ENCODE results near the gene PTPDC1. TPM values are rescaled to one million over a fixed set of nuclear protein-coding genes. Genes with fewer than 3 reads are reported as not detected.
"Not testable (repeated sequence)": the region's sequence is repeated elsewhere in the genome, so short reads cannot be mapped to it uniquely, and the experiment has no call there.

PTPDC1 gene
- total RNA-seq, 1 donor from 2014 or later: 8.4 TPM

- Mint-ChIP-seq H3K27me3 (no peaks in the 10 kb centered on the region), H3K9me3 (peaks cover 5% of the 10 kb centered on the region), H3K4me3 (no peak overlapping the region), H3K27ac (no peak overlapping the region), H3K4me1 (no peaks in the 10 kb centered on the region), H3K36me3 (ENCODE audit: low read depth) (peaks cover 2% of the 10 kb centered on the region)
- TF ChIP-seq, protein P1, sequence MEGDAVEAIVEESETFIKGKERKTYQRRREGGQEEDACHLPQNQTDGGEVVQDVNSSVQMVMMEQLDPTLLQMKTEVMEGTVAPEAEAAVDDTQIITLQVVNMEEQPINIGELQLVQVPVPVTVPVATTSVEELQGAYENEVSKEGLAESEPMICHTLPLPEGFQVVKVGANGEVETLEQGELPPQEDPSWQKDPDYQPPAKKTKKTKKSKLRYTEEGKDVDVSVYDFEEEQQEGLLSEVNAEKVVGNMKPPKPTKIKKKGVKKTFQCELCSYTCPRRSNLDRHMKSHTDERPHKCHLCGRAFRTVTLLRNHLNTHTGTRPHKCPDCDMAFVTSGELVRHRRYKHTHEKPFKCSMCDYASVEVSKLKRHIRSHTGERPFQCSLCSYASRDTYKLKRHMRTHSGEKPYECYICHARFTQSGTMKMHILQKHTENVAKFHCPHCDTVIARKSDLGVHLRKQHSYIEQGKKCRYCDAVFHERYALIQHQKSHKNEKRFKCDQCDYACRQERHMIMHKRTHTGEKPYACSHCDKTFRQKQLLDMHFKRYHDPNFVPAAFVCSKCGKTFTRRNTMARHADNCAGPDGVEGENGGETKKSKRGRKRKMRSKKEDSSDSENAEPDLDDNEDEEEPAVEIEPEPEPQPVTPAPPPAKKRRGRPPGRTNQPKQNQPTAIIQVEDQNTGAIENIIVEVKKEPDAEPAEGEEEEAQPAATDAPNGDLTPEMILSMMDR (IDR thresholded peaks at IDR 0.05): no peak
- intact Hi-C loops (cut with micrococcal nuclease): no loop called here
- no peak for DNase-seq
- ChIA-PET CTCF (no interaction called here), POLR2A (no interaction called here)
- ATAC-seq (ENCODE audit: low read depth): no peak
Observed at GRCh38 chr9:94112716-94113465, 28.6 kb downstream of the PTPDC1 start.

- CTCF ChIA-PET; ATAC-seq (ENCODE audit: low read depth); H3K4me1 Mint-ChIP-seq; H3K4me3 Mint-ChIP-seq; H3K27me3 Mint-ChIP-seq; H3K27ac Mint-ChIP-seq; POLR2A ChIA-PET; intact Hi-C loops (cut with micrococcal nuclease); H3K9me3 Mint-ChIP-seq; DNase-seq; H3K36me3 Mint-ChIP-seq (ENCODE audit: low read depth): not testable (repeated sequence)
Observed at GRCh38 chr9:94120088-94120487, 35.8 kb downstream of the PTPDC1 start.

DNA sequence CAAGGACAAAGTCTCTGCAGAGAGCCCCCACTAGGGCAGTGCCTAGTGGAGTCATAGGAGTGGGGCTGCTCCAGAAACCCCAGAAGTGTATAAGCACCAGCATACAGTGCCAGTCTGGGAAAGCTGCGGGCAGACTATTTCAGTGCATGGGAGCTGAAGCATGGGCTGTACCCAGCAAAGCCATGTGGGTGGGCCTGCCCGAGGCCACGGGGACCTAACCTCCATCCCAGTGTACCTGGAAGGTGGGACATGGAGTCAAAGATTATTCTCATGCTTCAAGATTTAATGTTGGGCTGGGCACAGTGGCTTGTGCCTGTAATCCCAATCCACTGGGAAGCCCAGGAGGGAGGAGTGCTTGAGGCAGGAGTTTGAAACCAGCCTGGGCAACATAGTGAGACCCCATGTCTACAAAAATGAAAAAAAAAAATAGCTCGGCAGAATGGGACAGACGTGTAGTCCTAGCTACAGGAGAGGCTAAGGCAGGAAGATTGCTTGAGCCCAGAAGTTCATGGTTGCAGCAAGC lies 36.7 kb downstream of the PTPDC1 start:
- H3K4me1 Mint-ChIP-seq: no peaks in the 10 kb centered on the region
- H3K36me3 Mint-ChIP-seq (ENCODE audit: low read depth): peaks cover 9% of the 10 kb centered on the region
- no peak overlapping the region for H3K4me3 Mint-ChIP-seq
- no peak for DNase-seq
- H3K9me3 Mint-ChIP-seq: peaks cover 6% of the 10 kb centered on the region
- intact Hi-C loops (cut with micrococcal nuclease): no loop called here
- H3K27me3 Mint-ChIP-seq: no peaks in the 10 kb centered on the region
- no peak overlapping the region for H3K27ac Mint-ChIP-seq
- TF ChIP-seq, protein P1 (IDR thresholded peaks at IDR 0.05): no peak
- ATAC-seq (ENCODE audit: low read depth): no peak
- ChIA-PET CTCF (no interaction called here), POLR2A (no interaction called here)

GRCh38 chr9:94126844-94127243 lies 42.6 kb downstream of the PTPDC1 start:
- H3K9me3 Mint-ChIP-seq: peaks cover 24% of the 10 kb centered on the region
- H3K4me3 Mint-ChIP-seq: no peak overlapping the region
- ChIA-PET POLR2A (no interaction called here), CTCF (no interaction called here)
- TF ChIP-seq, protein P1 (IDR thresholded peaks at IDR 0.05): no peak
- H3K27ac Mint-ChIP-seq: no peak overlapping the region
- H3K36me3 Mint-ChIP-seq (ENCODE audit: low read depth): peaks cover 20% of the 10 kb centered on the region
- no peaks in the 10 kb centered on the region for H3K4me1 Mint-ChIP-seq
- H3K27me3 Mint-ChIP-seq: no peaks in the 10 kb centered on the region
- DNase-seq (no peak), ATAC-seq (ENCODE audit: low read depth) (no peak)
- intact Hi-C loops (cut with micrococcal nuclease): no loop called here

DNA sequence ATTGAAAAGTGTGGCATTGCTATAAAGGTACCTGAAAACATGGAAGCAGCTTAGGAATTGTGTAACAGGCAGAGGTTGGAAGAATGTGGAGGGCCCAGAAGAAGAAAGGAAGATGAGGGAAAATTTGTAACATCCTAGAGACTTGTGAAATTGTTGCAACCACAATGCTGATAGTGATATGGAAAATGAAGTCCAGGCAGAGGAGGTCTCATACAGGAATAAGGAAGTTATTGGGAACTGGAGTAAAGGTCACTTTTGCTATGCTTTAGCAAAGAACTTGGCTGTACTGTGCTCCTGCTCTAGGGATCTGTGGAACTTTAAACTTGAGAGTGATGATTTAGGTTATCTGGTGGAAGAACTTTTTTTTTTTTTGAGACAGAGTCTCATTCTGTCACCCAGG lies 43.5 kb downstream of the PTPDC1 start:
- TF ChIP-seq, protein P1 (IDR thresholded peaks at IDR 0.05): no peak
- CTCF ChIA-PET: no interaction called here
- POLR2A ChIA-PET: interaction anchor here (0.7 kb wide), 1 partner anchor 24 kb away, joined by 4 read pairs; no protein-coding TSS in a partner anchor
- H3K9me3 Mint-ChIP-seq: peaks cover 24% of the 10 kb centered on the region
- no peak overlapping the region for H3K4me3 Mint-ChIP-seq
- H3K36me3 Mint-ChIP-seq (ENCODE audit: low read depth): peaks cover 20% of the 10 kb centered on the region
- H3K27ac Mint-ChIP-seq: no peak overlapping the region
- intact Hi-C loops (cut with micrococcal nuclease): no loop called here
- DNase-seq: no peak
- no peaks in the 10 kb centered on the region for H3K4me1 Mint-ChIP-seq
- no peak for ATAC-seq (ENCODE audit: low read depth)
- no peaks in the 10 kb centered on the region for H3K27me3 Mint-ChIP-seq

Data from activated B cell treated with CpG ODN at 0.5 μM for 24 hours (primary cell).